Measurements from ENCODE around the gene B4GALNT3. TPM values are rescaled to one million over a fixed set of nuclear protein-coding genes. Genes with fewer than 3 reads are reported as not detected.

Gene B4GALNT3
- total RNA-seq, 1 experiment from 2014 or later, result 15.5 TPM

DNA sequence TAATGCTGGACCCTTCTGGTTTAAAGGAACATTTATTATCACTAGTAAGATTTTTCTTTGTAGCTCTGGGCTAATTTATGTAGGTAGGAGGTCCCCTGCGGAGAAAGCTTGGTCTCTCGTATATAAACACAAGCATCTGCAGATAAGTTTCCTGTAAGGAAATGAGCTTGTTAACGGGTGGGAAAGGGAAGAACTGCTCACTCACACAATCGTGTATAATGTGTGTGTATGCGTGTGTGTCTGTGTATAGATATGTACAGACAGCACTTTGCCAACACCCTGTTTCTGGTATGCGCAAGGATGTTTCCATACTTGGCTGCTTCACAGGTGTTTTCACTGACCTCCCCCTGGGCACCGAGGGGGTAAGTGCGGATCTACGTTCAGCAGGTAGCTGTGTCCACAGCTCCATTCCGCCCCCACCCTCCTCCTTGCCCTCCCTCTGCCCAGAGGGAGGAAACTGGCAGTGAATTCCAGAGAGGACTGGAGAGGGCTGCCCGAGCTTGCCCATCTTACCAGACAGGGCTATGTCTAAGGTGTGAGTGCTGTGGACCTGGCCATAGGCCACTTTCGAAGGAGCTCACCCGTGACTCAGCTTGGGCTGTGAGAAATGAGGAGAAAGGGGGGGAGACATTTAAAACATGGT is 138.3 kb downstream of the B4GALNT3 start:
- Histone ChIP-seq H3K27me3 (ENCODE audit: control insufficient read depth, insufficient read depth, low read length) (no peaks in the 10 kb centered on the region), H3K4me3 (ENCODE audit: insufficient read depth, low read depth, low read length) (no peak overlapping the region), H3K36me3 (replicated peaks; ENCODE audit: control insufficient read depth, insufficient read depth, low read length) (no peaks in the 10 kb centered on the region)
- peak; percentile 44 for DNase-seq

DNA sequence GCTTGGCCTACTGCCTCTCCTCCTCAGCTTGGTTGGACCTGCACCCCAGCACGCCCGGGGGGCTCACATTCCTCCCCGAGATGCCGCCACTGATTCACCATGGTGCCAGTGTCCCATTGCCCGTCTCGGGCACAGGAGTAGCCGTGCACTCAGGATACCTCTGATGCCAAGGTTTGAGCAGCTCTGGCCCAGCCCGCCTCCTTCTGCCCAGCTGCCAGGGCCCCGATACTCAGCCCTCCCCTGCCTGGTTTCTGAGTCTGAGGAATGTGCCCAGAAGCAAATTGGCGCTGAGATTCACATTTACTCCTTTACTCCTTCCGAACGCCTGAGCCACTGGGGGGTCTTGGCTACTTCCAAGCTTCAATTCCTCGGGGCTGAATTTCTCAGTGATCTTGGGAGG is 140.0 kb downstream of the B4GALNT3 start:
- no peak for DNase-seq

DNA sequence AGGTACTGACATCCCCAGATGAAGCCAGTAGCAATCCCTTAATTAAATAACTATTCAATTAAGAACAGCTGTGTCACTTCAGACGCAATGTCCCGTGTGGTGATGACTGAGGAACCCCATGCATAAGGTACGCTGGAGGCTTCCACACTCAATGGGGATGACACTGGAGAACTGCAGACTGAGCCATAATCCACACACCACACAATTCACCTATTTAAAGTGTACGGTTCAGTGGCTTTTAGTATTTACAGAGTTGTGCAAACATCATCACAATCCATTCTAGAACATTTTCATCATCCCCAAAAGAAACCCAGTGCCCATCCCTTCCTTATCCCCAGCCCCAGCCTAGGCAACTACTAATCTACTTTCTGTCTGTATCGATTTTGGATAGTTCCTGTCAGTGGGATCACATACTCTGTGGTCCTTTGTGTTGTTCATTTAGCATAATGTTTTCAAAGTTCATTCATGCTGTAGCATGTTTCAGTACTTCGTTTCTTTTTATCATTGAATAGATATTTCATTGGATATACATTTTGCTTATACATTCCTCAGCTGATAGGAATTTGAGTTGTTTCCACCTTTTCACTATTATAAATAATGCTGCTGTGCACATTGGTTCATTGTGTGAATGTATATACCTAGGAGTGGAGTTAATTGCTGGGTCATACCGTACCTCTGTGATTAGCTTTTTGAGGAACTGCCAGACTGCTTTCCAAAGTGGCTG is 142.4 kb downstream of the B4GALNT3 start:
- H3K27me3 ChIP-seq (ENCODE audit: control insufficient read depth, insufficient read depth, low read length), result no peaks in the 10 kb centered on the region
- H3K4me3 ChIP-seq (ENCODE audit: insufficient read depth, low read depth, low read length), result no peak overlapping the region
- DNase-seq, result no peak
- H3K36me3 ChIP-seq (replicated peaks; ENCODE audit: control insufficient read depth, insufficient read depth, low read length), result no peaks in the 10 kb centered on the region

More for the DNA sequence above, 140.0 kb downstream of the B4GALNT3 start:
- Histone ChIP-seq H3K36me3 (replicated peaks; ENCODE audit: control insufficient read depth, insufficient read depth, low read length) (no peaks in the 10 kb centered on the region), H3K4me3 (ENCODE audit: insufficient read depth, low read depth, low read length) (no peak overlapping the region), H3K27me3 (ENCODE audit: control insufficient read depth, insufficient read depth, low read length) (no peaks in the 10 kb centered on the region)

DNA sequence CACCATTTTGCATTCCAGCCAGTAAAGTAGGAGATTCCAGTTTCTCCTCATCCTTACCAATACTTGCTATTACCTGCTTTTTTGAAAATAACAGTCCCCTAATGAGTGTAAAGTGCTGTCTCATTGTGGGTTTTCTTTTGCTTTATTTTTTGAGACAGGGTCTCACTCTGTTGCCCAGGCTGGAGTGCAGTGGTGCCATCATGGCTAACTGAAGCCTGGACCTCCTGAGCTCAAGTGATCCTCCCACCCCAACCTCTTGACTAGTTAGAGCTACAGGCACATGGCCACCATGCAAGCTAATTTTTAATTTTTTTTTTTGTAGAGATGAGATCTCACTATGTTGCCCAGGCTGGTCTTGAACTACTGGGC is 142.9 kb downstream of the B4GALNT3 start:
- DNase-seq, result no peak
- H3K36me3 ChIP-seq (replicated peaks; ENCODE audit: control insufficient read depth, insufficient read depth, low read length), result no peaks in the 10 kb centered on the region
- no peak overlapping the region for H3K4me3 ChIP-seq (ENCODE audit: insufficient read depth, low read depth, low read length)
- H3K27me3 ChIP-seq (ENCODE audit: control insufficient read depth, insufficient read depth, low read length), result no peaks in the 10 kb centered on the region

DNA sequence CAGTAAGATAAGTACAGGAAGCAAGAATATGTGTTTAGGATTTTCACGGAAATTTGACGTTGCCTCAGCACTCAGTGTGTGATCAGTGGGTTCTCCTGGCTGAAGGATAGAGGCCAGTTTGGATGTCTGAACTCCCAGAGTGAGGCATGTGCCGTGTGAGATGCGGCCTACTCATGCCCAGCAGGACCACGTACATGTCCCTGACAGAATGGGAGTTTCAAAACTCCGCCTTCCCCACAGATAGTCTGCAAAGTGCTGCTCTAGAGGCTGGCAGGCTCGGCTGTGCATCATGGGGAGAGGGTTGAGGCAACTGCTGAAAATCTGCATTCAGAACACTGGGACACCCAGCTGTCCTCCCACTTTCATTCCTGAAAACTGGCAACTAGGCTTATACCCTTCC is 145.2 kb downstream of the B4GALNT3 start:
- DNase-seq, result no peak

DNA sequence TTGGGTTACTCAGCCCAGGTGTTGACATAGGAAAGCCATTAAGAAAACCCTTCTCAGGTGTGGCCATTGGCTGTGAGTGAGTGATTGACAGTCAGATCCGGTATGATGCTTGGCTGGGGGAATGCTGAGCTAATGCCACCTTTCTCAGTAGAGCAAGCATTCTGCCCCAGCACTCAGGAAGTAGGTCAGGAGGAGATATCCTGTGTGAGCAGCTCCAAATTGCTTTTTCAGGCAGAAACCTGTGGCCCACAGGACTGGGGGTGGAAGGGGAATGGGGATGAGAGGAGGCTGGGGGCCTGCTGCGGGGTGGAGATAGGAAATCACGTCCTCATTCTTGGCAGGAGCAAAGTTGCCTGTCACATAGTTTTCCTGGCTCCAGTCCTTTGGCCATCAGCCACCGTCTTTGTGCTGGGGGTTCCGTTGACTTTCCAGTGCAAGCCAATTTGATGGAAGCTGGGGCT is 147.8 kb downstream of the B4GALNT3 start:
- no peak overlapping the region for H3K4me3 ChIP-seq (ENCODE audit: insufficient read depth, low read depth, low read length)
- H3K36me3 ChIP-seq (replicated peaks; ENCODE audit: control insufficient read depth, insufficient read depth, low read length), result no peaks in the 10 kb centered on the region
- peak; percentile 65 for DNase-seq
- H3K27me3 ChIP-seq (ENCODE audit: control insufficient read depth, insufficient read depth, low read length), result no peaks in the 10 kb centered on the region

More for the DNA sequence above, 145.2 kb downstream of the B4GALNT3 start:
- Histone ChIP-seq H3K4me3 (ENCODE audit: insufficient read depth, low read depth, low read length) (no peak overlapping the region), H3K27me3 (ENCODE audit: control insufficient read depth, insufficient read depth, low read length) (no peaks in the 10 kb centered on the region), H3K36me3 (replicated peaks; ENCODE audit: control insufficient read depth, insufficient read depth, low read length) (no peaks in the 10 kb centered on the region)

DNA sequence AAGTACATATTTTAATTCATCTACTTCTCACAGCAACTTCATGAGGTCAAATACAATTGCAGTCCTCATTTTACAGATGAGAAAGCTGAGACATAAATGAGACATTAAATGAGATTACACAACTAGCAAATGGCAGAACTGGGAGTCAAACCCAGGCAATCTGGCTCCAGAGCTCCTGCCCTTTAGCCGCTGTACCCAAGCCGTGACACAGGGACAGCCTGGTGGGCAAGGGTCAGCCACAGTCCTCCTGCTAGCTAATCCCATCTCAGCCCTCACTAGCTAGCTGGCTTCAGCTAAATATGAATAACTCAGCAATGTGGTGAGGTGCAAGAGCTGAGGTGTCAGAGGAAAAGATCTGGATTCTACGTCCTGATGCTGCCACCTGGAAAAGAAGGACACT is 148.7 kb downstream of the B4GALNT3 start:
- H3K36me3 ChIP-seq (replicated peaks; ENCODE audit: control insufficient read depth, insufficient read depth, low read length), result no peaks in the 10 kb centered on the region
- no peaks in the 10 kb centered on the region for H3K27me3 ChIP-seq (ENCODE audit: control insufficient read depth, insufficient read depth, low read length)
- no peak overlapping the region for H3K4me3 ChIP-seq (ENCODE audit: insufficient read depth, low read depth, low read length)
- no peak for DNase-seq

DNA sequence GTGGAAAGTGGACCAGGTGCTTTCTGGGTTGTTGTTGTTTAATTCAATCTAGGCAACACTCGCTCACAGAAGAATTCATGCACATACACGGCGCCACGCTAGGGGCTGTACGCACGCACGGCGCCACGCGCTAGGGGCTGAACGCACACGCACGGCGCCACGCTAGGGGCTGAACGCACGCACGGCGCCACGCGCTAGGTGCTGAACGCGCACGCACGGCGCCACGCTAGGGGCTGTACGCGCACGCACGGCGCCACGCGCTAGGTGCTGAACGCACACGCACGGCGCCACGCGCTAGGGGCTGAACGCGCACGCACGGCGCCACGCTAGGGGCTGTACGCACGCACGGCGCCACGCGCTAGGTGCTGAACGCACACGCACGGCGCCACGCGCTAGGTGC is 149.2 kb downstream of the B4GALNT3 start:
- DNase-seq, result no peak
- no peak overlapping the region for H3K4me3 ChIP-seq (ENCODE audit: insufficient read depth, low read depth, low read length)
- H3K36me3 ChIP-seq (replicated peaks; ENCODE audit: control insufficient read depth, insufficient read depth, low read length), result no peaks in the 10 kb centered on the region
- no peaks in the 10 kb centered on the region for H3K27me3 ChIP-seq (ENCODE audit: control insufficient read depth, insufficient read depth, low read length)

DNA sequence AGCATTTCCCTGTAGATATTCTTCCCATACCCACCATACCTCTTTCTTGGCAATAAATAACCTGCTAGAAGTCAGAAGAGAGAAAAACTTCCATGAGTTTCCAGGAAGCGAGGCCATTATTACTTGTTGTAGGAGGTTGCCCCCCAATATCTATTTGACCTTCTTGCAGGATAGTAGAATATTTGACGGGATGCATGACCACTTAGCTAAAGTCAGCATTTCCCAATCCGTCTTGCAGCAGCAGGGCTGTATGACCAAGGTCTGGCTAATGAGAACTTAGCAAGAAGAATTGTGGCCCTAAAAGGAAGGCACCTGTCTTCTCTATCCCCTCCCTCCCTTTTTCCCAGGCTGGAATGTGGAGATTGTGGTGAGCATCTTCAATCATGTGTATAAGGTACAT is 152.0 kb downstream of the B4GALNT3 start:
- Histone ChIP-seq H3K4me3 (ENCODE audit: insufficient read depth, low read depth, low read length) (no peak overlapping the region), H3K36me3 (replicated peaks; ENCODE audit: control insufficient read depth, insufficient read depth, low read length) (no peaks in the 10 kb centered on the region), H3K27me3 (ENCODE audit: control insufficient read depth, insufficient read depth, low read length) (no peaks in the 10 kb centered on the region)
- no peak for DNase-seq

DNA sequence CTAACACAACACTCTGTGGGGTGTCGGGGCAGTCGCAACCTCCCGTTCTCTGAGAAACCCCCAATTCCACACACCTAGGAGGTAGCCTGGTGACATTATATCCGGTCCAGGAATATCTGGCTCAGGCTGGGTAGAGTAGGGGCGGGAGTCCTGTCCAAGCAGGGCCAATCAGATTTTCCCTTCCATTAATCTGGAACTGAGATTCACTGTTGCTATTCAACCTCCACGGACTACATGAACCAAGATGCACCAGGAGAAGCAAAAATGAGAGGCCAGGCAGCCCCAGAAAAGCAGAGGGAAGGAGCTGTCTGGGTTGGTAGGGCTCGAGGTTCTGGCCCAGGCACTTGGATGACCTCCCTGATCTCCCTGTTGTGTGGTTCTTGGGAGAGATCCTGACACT is 152.6 kb downstream of the B4GALNT3 start:
- peak; percentile 47 for DNase-seq
- H3K36me3 ChIP-seq (replicated peaks; ENCODE audit: control insufficient read depth, insufficient read depth, low read length), result no peaks in the 10 kb centered on the region
- H3K27me3 ChIP-seq (ENCODE audit: control insufficient read depth, insufficient read depth, low read length), result no peaks in the 10 kb centered on the region
- H3K4me3 ChIP-seq (ENCODE audit: insufficient read depth, low read depth, low read length), result no peak overlapping the region

DNA sequence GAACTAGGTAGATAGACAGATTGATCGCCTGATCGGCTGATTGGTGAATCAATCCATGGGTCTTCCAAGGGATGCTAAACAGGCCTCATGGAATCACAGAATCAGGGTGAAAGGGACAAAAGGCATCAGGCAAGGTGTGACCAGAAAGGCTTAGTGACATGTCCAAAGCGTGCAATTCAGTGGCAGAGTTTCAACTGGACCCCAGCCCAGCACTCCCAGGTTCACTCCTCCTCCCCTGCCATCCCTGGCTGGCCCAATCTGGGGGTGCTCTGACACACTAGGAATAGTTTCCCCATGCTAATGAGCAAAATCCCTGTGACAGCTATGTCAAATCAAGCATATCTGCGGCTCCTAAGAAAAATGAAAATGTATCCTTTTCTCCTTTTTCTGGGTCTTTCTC is 153.1 kb downstream of the B4GALNT3 start:
- Histone ChIP-seq H3K27me3 (ENCODE audit: control insufficient read depth, insufficient read depth, low read length) (no peaks in the 10 kb centered on the region), H3K4me3 (ENCODE audit: insufficient read depth, low read depth, low read length) (no peak overlapping the region), H3K36me3 (replicated peaks; ENCODE audit: control insufficient read depth, insufficient read depth, low read length) (no peaks in the 10 kb centered on the region)
- no peak for DNase-seq

Other genes with a start within 250 kb of the B4GALNT3 start
- 0.31 TPM in 1 of 2 replicates, not detected in the other for gene SLC6A12, start 245.8 kb upstream of the B4GALNT3 start, total RNA-seq (2014; rRNA removed; shearing (Covaris generic))
- gene SLC6A13, start 197.1 kb upstream of the B4GALNT3 start, total RNA-seq (2014; rRNA removed; shearing (Covaris generic)), result not detected in 2 replicates
- 17.5 and 37.3 TPM in 2 replicates for gene KDM5A, start 70.6 kb upstream of the B4GALNT3 start, total RNA-seq (2014; rRNA removed; shearing (Covaris generic))
- 26.6 and 40.1 TPM in 2 replicates for gene CCDC77, start 58.3 kb upstream of the B4GALNT3 start, total RNA-seq (2014; rRNA removed; shearing (Covaris generic))
- gene NINJ2, start 203.5 kb downstream of the B4GALNT3 start, total RNA-seq (2014; rRNA removed; shearing (Covaris generic)), result 0.74 and 2.6 TPM in 2 replicates

All from H7 (cell line).